Stimulated activated CD4-positive, alpha-beta T cell treated with anti-CD3 and anti-CD28 coated beads, Interleukin-1b, Interleukin-23, amount 100 ng/mL, for 24 hours (primary cell): ENCODE results near the gene CRYAA.
"Not testable (repeated sequence)": the region's sequence is repeated elsewhere in the genome, so short reads cannot be mapped to it uniquely, and the experiment has no call there.

ENCODE experiments used
- DNase-seq, 4 experiments: peaks; one replicate each; pipeline ENCODE4 v3.0.0-alpha.2; 2020; ENCODE audit warnings: low read depth in 4 of 4, low spot score in 1 of 4

Gene CRYAA

GRCh38 chr21:43168708-43169107, at the start of gene CRYAA:
Gene CRYAA, plus strand, starts transcription at chr21:43169008. Its CDS starts 92 bp downstream, at chr21:43169100.
- not testable (repeated sequence) for DNase-seq

- not testable (repeated sequence) for DNase-seq
Measured at GRCh38 chr21:43130094-43130493, 38.7 kb upstream of the CRYAA start.

GRCh38 chr21:43134520-43134919, 34.3 kb upstream of the CRYAA start:
- DNase-seq: not testable (repeated sequence)

- DNase-seq: not testable (repeated sequence)
Measured at GRCh38 chr21:43138944-43139343, 29.9 kb upstream of the CRYAA start.

- DNase-seq: not testable (repeated sequence)
Measured at GRCh38 chr21:43141407-43141806, 27.4 kb upstream of the CRYAA start.

GRCh38 chr21:43146637-43147036, 22.2 kb upstream of the CRYAA start:
- not testable (repeated sequence) for DNase-seq

GRCh38 chr21:43147999-43148398, 20.8 kb upstream of the CRYAA start:
- DNase-seq: not testable (repeated sequence)

- not testable (repeated sequence) for DNase-seq
Measured at GRCh38 chr21:43149344-43149743, 19.5 kb upstream of the CRYAA start.

GRCh38 chr21:43153601-43154000, 15.2 kb upstream of the CRYAA start:
- DNase-seq: not testable (repeated sequence)

- not testable (repeated sequence) for DNase-seq
Measured at GRCh38 chr21:43159279-43160175, 9.3 kb upstream of the CRYAA start.

- not testable (repeated sequence) for DNase-seq
Measured at GRCh38 chr21:43161826-43162707, 6.7 kb upstream of the CRYAA start.

GRCh38 chr21:43162708-43163205, 6.1 kb upstream of the CRYAA start:
- not testable (repeated sequence) for DNase-seq

- DNase-seq: not testable (repeated sequence)
Measured at GRCh38 chr21:43164823-43165222, 4.0 kb upstream of the CRYAA start.

GRCh38 chr21:43165734-43166133, 3.1 kb upstream of the CRYAA start:
- not testable (repeated sequence) for DNase-seq

- DNase-seq: not testable (repeated sequence)
Measured at GRCh38 chr21:43169230-43169886, 550 bp downstream of the CRYAA start.

GRCh38 chr21:43169891-43170290, 1.1 kb downstream of the CRYAA start:
- not testable (repeated sequence) for DNase-seq

- not testable (repeated sequence) for DNase-seq
Measured at GRCh38 chr21:43172812-43173211, 4.0 kb downstream of the CRYAA start.

- not testable (repeated sequence) for DNase-seq
Measured at GRCh38 chr21:43173438-43173837, 4.6 kb downstream of the CRYAA start.

- not testable (repeated sequence) for DNase-seq
Measured at GRCh38 chr21:43173930-43174329, 5.1 kb downstream of the CRYAA start.

GRCh38 chr21:43174998-43175397, 6.2 kb downstream of the CRYAA start:
- DNase-seq: not testable (repeated sequence)

GRCh38 chr21:43176621-43177020, 7.8 kb downstream of the CRYAA start:
- DNase-seq: not testable (repeated sequence)
